Stomach (tissue), 4 donors: ENCODE measurements around the gene IL20RB.

Experiments used
- EP300 ChIP-seq: sonication (generic); formaldehyde crosslinking; IDR thresholded peaks from one replicate; pipeline ENCODE4 v1.6.1; 2017; ENCODE audit warnings: antibody characterized with exemption
- POLR2AphosphoS5 ChIP-seq, 3 donors: sonication (generic); formaldehyde crosslinking; IDR thresholded peaks; one replicate each; pipeline ENCODE4 v1.6.1; 2016; ENCODE audit warnings: antibody characterized with exemption in 3 of 3
- TF ChIP-seq, protein P1 (sequence below), 7 experiments: fragments of 450-650 bp in 4 of 7; fragments of 200-600 bp in 3 of 7; sonication (generic) in 3 of 7; IDR thresholded peaks; one replicate each; pipeline ENCODE4 v1.5.1; 2016 to 2019; ENCODE audit warnings: antibody characterized with exemption in 7 of 7, control low read depth in 2 of 7, mild to moderate bottlenecking in 1 of 7

GRCh38 chr3:136989781-136990524 lies 32.2 kb downstream of the IL20RB start:
- TF ChIP-seq, protein P1, sequence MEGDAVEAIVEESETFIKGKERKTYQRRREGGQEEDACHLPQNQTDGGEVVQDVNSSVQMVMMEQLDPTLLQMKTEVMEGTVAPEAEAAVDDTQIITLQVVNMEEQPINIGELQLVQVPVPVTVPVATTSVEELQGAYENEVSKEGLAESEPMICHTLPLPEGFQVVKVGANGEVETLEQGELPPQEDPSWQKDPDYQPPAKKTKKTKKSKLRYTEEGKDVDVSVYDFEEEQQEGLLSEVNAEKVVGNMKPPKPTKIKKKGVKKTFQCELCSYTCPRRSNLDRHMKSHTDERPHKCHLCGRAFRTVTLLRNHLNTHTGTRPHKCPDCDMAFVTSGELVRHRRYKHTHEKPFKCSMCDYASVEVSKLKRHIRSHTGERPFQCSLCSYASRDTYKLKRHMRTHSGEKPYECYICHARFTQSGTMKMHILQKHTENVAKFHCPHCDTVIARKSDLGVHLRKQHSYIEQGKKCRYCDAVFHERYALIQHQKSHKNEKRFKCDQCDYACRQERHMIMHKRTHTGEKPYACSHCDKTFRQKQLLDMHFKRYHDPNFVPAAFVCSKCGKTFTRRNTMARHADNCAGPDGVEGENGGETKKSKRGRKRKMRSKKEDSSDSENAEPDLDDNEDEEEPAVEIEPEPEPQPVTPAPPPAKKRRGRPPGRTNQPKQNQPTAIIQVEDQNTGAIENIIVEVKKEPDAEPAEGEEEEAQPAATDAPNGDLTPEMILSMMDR (IDR thresholded peaks at IDR 0.05) = no peak
- TF ChIP-seq EP300 = no peak
- TF ChIP-seq POLR2AphosphoS5 (IDR thresholded peaks at IDR 0.05) = no peak
